HepG2 (cell line): ENCODE data around the gene SBSN. TPM values are rescaled to one million over a fixed set of nuclear protein-coding genes. Genes with fewer than 3 reads are reported as not detected.

Source experiments
- ATAC-seq: fragments of 200-7000 bp; cut with Tn5 transposase; 3 replicates; pipeline ENCODE4 v1.9.1; 2020; ENCODE audit warnings: mild to moderate bottlenecking, moderate library complexity
- BruUV-seq: library from RNA; stranded (reverse); fragments of 400-500 nt; replicated peaks from 2 replicates; lab custom pipeline; 2021; lab: Mats Ljungman, UMichigan
- CTCF ChIA-PET: fragments of 300-600 bp; formaldehyde crosslinking; extraction: SDS; loops from one replicate; lab custom pipeline; 2021; ENCODE audit warnings: low total read pairs, inconsistent platforms, low intra/inter-chr PET ratio; lab: Yijun Ruan, JAX
- POLR2A ChIA-PET: fragments of 350-600 bp; sonication (Branson Sonifier 250); formaldehyde crosslinking; loops from one replicate; lab custom pipeline; 2020; ENCODE audit warnings: antibody characterized with exemption, inconsistent platforms; lab: Yijun Ruan, JAX
- DNase-seq: peaks from one replicate; pipeline ENCODE4 v3.0.0-alpha.2; 2015; ENCODE audit warnings: low spot score
- FAIRE-seq: peaks from 3 replicates; lab custom pipeline; 2011; peaks lifted over from hg19 to GRCh38; lab: Jason Lieb, UNC
- H2AFZ ChIP-seq: one replicate; pipeline ENCODE4 v1.6.1; 2011; ENCODE audit warnings: low read length, inconsistent platforms
- H3K27ac ChIP-seq: fragments of 300-600 bp; 3 replicates; pipeline ENCODE4 v1.8.0; 2011; ENCODE audit warnings: mixed run types, mild to moderate bottlenecking, mixed read lengths, low read length, inconsistent platforms; ENCODE audit not compliant: insufficient read depth; ENCODE audit errors: extremely low read length
- H3K27me3 ChIP-seq, 2 experiments: fragments of 200-600 bp in 1 of 2; 2 replicates in 1 of 2; 3 replicates in 1 of 2; pipeline versions ENCODE4 v1.6.0 to v1.8.0; 2011; ENCODE audit warnings: low read length in 2 of 2, mild to moderate bottlenecking in 2 of 2, moderate library complexity in 2 of 2, inconsistent platforms in 1 of 2; ENCODE audit not compliant: insufficient read depth in 2 of 2, control insufficient read depth in 1 of 2
- H3K36me3 ChIP-seq, 2 experiments: fragments of 200-600 bp in 1 of 2; replicated peaks in 1 of 2; 2 replicates in 1 of 2; 3 replicates in 1 of 2; pipeline versions ENCODE4 v1.5.1 to v1.8.0; 2011; ENCODE audit warnings: low read length in 2 of 2, inconsistent platforms in 1 of 2; ENCODE audit not compliant: insufficient read depth in 2 of 2, control insufficient read depth in 1 of 2
- H3K4me1 ChIP-seq: 2 replicates; pipeline ENCODE4 v1.5.1; 2012; ENCODE audit warnings: low read length, inconsistent platforms; ENCODE audit not compliant: insufficient read depth
- H3K4me2 ChIP-seq: 2 replicates; pipeline ENCODE4 v1.6.0; 2011; ENCODE audit warnings: low read depth, low read length, inconsistent platforms
- H3K4me3 ChIP-seq, 3 experiments: fragments of 200-600 bp in 1 of 3; sonication (generic), shearing (Covaris generic) in 1 of 3; replicated peaks in 1 of 3; 2 replicates each; pipeline ENCODE4 v1.5.1; 2011 to 2016; ENCODE audit warnings: low read length in 3 of 3, inconsistent platforms in 2 of 3, low read depth in 2 of 3, mild to moderate bottlenecking in 2 of 3, control low read depth in 1 of 3, mixed read lengths in 1 of 3; ENCODE audit not compliant: insufficient read depth in 1 of 3
- H3K79me2 ChIP-seq: one replicate; pipeline ENCODE4 v1.6.1; 2011; ENCODE audit warnings: low read length, inconsistent platforms; ENCODE audit not compliant: insufficient read depth
- H3K9ac ChIP-seq: 2 replicates; pipeline ENCODE4 v1.6.0; 2011; ENCODE audit warnings: mild to moderate bottlenecking, low read depth, low read length, inconsistent platforms; ENCODE audit not compliant: insufficient read depth
- H3K9me3 ChIP-seq: 2 replicates; pipeline ENCODE4 v1.5.1; 2012; ENCODE audit warnings: mild to moderate bottlenecking, low read length
- H4K20me1 ChIP-seq: 2 replicates; pipeline ENCODE4 v1.6.0; 2011; ENCODE audit warnings: inconsistent platforms, mild to moderate bottlenecking, low read length, moderate library complexity; ENCODE audit not compliant: insufficient read depth
- ATAD3A ChIP-seq: sonication (generic); formaldehyde crosslinking; IDR thresholded peaks from 2 replicates; pipeline ENCODE4 v1.4.0; 2020; ENCODE audit warnings: missing genetic modification reagents
- DBP ChIP-seq: sonication (generic); formaldehyde crosslinking; IDR thresholded peaks from 2 replicates; pipeline ENCODE4 v1.4.0; 2020; ENCODE audit warnings: missing genetic modification reagents; ENCODE audit errors: not compliant biosample characterization
- MNT ChIP-seq: fragments of 450-650 bp; IDR thresholded peaks from 2 replicates; pipeline ENCODE4 v1.6.1; 2016
- MTF1 ChIP-seq: sonication (generic); formaldehyde crosslinking; IDR thresholded peaks from 2 replicates; pipeline ENCODE4 v1.5.0; 2020; ENCODE audit warnings: missing genetic modification reagents
- NONO ChIP-seq, 2 experiments: fragments of 450-650 bp in 1 of 2; sonication (generic) in 1 of 2; formaldehyde crosslinking in 1 of 2; IDR thresholded peaks in 1 of 2; conservative IDR thresholded peaks in 1 of 2; 2 replicates each; pipeline versions ENCODE4 v1.6.1 to v1.8.0; 2017 to 2022; ENCODE audit warnings: mild to moderate bottlenecking in 1 of 2, missing genetic modification reagents in 1 of 2, moderate library complexity in 1 of 2
- SAFB2 ChIP-seq: sonication (generic); formaldehyde crosslinking; IDR thresholded peaks from 2 replicates; pipeline ENCODE4 v1.5.1; 2020; ENCODE audit warnings: missing genetic modification reagents, low read depth, mild to moderate bottlenecking, borderline replicate concordance
- THAP8 ChIP-seq: sonication (generic); formaldehyde crosslinking; IDR thresholded peaks from 2 replicates; pipeline ENCODE4 v1.5.1; 2020; ENCODE audit warnings: missing genetic modification reagents, mild to moderate bottlenecking, borderline replicate concordance
- ZNF124 ChIP-seq: sonication (generic); formaldehyde crosslinking; IDR thresholded peaks from 2 replicates; pipeline ENCODE4 v1.4.0; 2020; ENCODE audit warnings: missing genetic modification reagents
- ZNF225 ChIP-seq: sonication (generic); formaldehyde crosslinking; IDR thresholded peaks from 2 replicates; pipeline ENCODE4 v1.4.0; 2020; ENCODE audit warnings: mild to moderate bottlenecking, missing genetic modification reagents
- ZNF234 ChIP-seq: sonication (generic); formaldehyde crosslinking; conservative IDR thresholded peaks from 2 replicates; pipeline ENCODE4 v1.5.1; 2020; ENCODE audit warnings: mild to moderate bottlenecking, missing genetic modification reagents
- ZNF263 ChIP-seq: sonication (generic); formaldehyde crosslinking; IDR thresholded peaks from 2 replicates; pipeline ENCODE4 v1.4.0; 2020; ENCODE audit warnings: missing genetic modification reagents
- WGBS: methylation state at CpG from one replicate; pipeline ENCODE4 v1.1.6; 2017; ENCODE audit warnings: low lambda C conversion rate; 5-methylcytosine and 5-hydroxymethylcytosine counted together
- in situ Hi-C: cut with HindIII; loops from 2 replicates; pipeline ENCODE4 v1.10.0; 2017; ENCODE audit warnings: low pct_unique_long_range_greater_than_20kb; ENCODE audit not compliant: extremely low pct_ligation_motif_present
- intact Hi-C: fragments of 100-400 bp; cut with micrococcal nuclease; formaldehyde crosslinking; loops from one replicate; pipeline ENCODE4 v1.10.0; 2022; ENCODE audit not compliant: unreplicated experiment
- polyA plus RNA-seq, 8 experiments: library from polyadenylated mRNA; depleted of rRNA in 3 of 8; stranded (reverse) in 7 of 8; unstranded in 1 of 8; fragments of >200 nt; fragmentation: Illumina TruSeq in 4 of 8; extraction: Trizol in 4 of 8; gene quantifications; 2 replicates each; pipeline versions ENCODE4 v1.2.1 to v1.2.3, GENCODE V29; 2011 to 2016; ENCODE audit warnings: low read depth in 4 of 8, missing spikeins in 1 of 8, mixed read lengths in 1 of 8; ENCODE audit not compliant: insufficient read depth in 1 of 8
- total RNA-seq, 5 experiments: library from RNA; depleted of rRNA; stranded (reverse); fragments of >200 nt; fragmentation: Illumina TruSeq; extraction: Trizol; gene quantifications; 2 replicates each; pipeline ENCODE4 v1.2.3, GENCODE V29; 2016; ENCODE audit warnings: low read depth in 1 of 5

Gene SBSN
- total and polyA plus RNA-seq, 2 of the 13 experiments (the other 11 are each of a cell fraction or from before 2014, with no cell fraction given), result not detected

- TF ChIP-seq DBP (CRISPR knock-in tag) (no peak), ZNF124 (no peak), ATAD3A (CRISPR knock-in tag) (no peak), ZNF225 (CRISPR knock-in tag) (no peak), NONO (IDR thresholded peaks at IDR 0.05) (no peak), NONO (CRISPR knock-in tag; conservative IDR thresholded peaks at IDR 0.05) (peak; percentile 43; the same call in 1 of the 2 replicates), ZNF263 (CRISPR knock-in tag) (peak; percentile 52; the same call in 1 of the 2 replicates), MNT (peak; percentile 43; the same call in 1 of the 2 replicates)
Observed at GRCh38 chr19:35555301-35556005, 27.3 kb upstream of the SBSN start (continued).

- ChIA-PET CTCF (no interaction called here), POLR2A (no interaction called here)
- in situ Hi-C loops (no loop called here), intact Hi-C loops (loop anchor here (10.0 kb wide), 2 partner anchors 61 to 91 kb away; partner anchors contain the start of genes COX6B1, ETV2 and HAUS5)
- Histone ChIP-seq H3K79me2 (no peaks in the 10 kb centered on the region), H2AFZ (no peak overlapping the region), H3K4me1 (peaks cover 48% of the 10 kb centered on the region), H3K36me3 (no peaks in the 10 kb centered on the region), H3K4me2 (no peak overlapping the region), H3K9ac (no peak overlapping the region), H4K20me1 (no peaks in the 10 kb centered on the region)
- no peak for TF ChIP-seq THAP8 (CRISPR knock-in tag)
- no peak for TF ChIP-seq SAFB2
- no peak for TF ChIP-seq ZNF234 (CRISPR knock-in tag)
- no peak for TF ChIP-seq MTF1 (CRISPR knock-in tag)
- TF ChIP-seq, all 625 proteins: peak for 0
- WGBS, result 23% methylated on average over 5 of the region's 5 CpGs
- ATAC-seq (no peak), FAIRE-seq (no peak), DNase-seq (no peak)
- no peak overlapping the region for H3K27ac ChIP-seq
- no peak overlapping the region for H3K4me3 ChIP-seq
- peaks cover 1 to 29% of the 10 kb centered on the region in 2 experiments; a peak in 2 of 5 replicates for H3K27me3 ChIP-seq
- no peaks in the 10 kb centered on the region for H3K9me3 ChIP-seq
- no TSS peak for BruUV-seq
Observed at GRCh38 chr19:35554076-35554475, 26.0 kb upstream of the SBSN start.
